ENCODE results near the gene ASIC1.

DNA sequence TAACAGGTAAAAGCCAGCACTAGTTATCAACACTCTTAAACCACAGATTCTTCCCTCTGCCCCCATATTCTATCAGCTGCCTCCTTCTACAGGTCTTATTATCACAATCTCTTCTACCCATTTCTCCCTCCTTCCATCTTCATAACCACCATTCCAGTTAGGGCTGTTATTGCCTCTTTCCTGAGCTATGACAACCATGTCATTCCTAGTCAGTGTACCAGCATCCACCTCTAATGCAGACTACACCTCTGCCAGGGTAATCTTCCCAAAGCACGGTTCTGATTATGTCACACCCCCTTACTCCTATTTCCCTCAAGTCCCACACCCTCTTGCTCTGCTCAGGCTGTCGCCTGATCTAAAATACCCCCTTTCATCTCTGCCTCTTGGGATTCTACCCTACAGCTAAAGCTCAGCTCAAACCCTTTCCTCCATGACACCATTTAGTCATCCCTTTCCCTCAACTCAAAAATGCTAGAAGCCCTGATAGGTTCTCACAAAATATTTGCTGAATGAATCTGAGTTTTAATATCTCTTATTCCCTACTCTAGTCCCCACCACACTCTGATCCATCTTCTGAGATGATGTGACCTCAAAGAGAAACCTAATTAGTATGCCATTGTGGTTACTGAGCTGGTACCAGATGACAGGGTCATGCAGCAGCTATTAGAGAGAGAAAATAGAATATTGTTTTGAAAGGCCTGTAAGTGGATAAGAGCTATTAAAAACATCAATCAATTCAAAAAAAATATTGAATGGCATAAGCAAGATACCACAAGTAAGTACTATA lies 43.8 kb upstream of the ASIC1 start:
- TF ChIP-seq POLR2A (IDR thresholded peaks at IDR 0.05) = no peak
- TF ChIP-seq, protein P1, sequence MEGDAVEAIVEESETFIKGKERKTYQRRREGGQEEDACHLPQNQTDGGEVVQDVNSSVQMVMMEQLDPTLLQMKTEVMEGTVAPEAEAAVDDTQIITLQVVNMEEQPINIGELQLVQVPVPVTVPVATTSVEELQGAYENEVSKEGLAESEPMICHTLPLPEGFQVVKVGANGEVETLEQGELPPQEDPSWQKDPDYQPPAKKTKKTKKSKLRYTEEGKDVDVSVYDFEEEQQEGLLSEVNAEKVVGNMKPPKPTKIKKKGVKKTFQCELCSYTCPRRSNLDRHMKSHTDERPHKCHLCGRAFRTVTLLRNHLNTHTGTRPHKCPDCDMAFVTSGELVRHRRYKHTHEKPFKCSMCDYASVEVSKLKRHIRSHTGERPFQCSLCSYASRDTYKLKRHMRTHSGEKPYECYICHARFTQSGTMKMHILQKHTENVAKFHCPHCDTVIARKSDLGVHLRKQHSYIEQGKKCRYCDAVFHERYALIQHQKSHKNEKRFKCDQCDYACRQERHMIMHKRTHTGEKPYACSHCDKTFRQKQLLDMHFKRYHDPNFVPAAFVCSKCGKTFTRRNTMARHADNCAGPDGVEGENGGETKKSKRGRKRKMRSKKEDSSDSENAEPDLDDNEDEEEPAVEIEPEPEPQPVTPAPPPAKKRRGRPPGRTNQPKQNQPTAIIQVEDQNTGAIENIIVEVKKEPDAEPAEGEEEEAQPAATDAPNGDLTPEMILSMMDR (IDR thresholded peaks at IDR 0.05) = no peak

All from adrenal gland (tissue), 5 donors.